ENCODE results near the gene PLEKHS1. TPM values are rescaled to one million over a fixed set of nuclear protein-coding genes. Genes with fewer than 3 reads are reported as not detected.

Gene PLEKHS1
- polyA plus RNA-seq, 1 of the 3 experiments (the other 2 are of a cell fraction): not detected

DNA sequence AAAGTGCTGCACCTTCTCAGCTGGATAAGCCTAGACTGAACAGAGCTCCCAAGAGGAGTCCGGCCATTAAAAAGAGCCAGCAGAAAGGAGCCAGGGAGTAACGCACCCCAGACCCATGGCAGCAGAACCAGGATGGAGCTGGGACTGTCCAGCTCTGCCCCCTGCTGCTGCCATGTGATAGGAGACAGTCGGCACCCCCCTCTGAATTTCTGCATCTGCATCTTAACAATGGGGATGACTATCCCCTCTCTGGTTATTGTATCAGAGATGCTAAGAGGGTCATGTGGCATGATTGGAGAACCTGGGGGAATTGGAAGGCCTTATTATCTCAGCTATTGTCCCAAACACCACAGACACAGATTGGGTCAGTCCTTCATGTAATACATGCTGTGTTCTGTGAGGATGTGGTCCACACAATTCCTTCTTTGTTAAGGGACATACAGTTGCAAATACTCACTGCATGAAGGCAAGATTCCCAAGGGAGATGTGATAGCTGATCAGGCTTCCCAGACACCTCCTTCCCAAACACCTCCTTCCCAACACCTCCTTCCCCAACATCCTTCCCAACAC is 29.3 kb downstream of the PLEKHS1 start:
- H3K79me2 ChIP-seq (ENCODE audit: insufficient read depth): no peaks in the 10 kb centered on the region
- no peaks in the 10 kb centered on the region for H3K4me1 ChIP-seq (ENCODE audit: control insufficient read depth in 1 of 2, insufficient read depth in 2 of 2, low read depth in 1 of 2, low read length in 1 of 2)
- no peak overlapping the region for H3K9ac ChIP-seq
- no peak overlapping the region for H3K27ac ChIP-seq (ENCODE audit: low read depth in 2 of 2, low read length in 1 of 2)
- no peak overlapping the region for H2AFZ ChIP-seq (ENCODE audit: low read depth)
- H3K27me3 ChIP-seq (ENCODE audit: insufficient read depth): no peaks in the 10 kb centered on the region
- H3K36me3 ChIP-seq (replicated peaks in 1 of 2; ENCODE audit: control insufficient read depth in 1 of 2, insufficient read depth in 2 of 2, low read length in 1 of 2): no peaks in the 10 kb centered on the region
- DNase-seq: peak; percentile 32
- TF ChIP-seq EP300 (IDR thresholded peaks at IDR 0.05; ENCODE audit: borderline replicate concordance in 1 of 2, low read depth in 1 of 2, low read length in 1 of 2) (no peak), RAD21 (IDR thresholded peaks at IDR 0.05; ENCODE audit: low read length) (peak; percentile 14; the same call in 1 of the 2 replicates), SMC3 (IDR thresholded peaks at IDR 0.05; ENCODE audit: low read depth, low read length) (peak; percentile 19; the same call in 1 of the 2 replicates)
- TF ChIP-seq, protein P1, sequence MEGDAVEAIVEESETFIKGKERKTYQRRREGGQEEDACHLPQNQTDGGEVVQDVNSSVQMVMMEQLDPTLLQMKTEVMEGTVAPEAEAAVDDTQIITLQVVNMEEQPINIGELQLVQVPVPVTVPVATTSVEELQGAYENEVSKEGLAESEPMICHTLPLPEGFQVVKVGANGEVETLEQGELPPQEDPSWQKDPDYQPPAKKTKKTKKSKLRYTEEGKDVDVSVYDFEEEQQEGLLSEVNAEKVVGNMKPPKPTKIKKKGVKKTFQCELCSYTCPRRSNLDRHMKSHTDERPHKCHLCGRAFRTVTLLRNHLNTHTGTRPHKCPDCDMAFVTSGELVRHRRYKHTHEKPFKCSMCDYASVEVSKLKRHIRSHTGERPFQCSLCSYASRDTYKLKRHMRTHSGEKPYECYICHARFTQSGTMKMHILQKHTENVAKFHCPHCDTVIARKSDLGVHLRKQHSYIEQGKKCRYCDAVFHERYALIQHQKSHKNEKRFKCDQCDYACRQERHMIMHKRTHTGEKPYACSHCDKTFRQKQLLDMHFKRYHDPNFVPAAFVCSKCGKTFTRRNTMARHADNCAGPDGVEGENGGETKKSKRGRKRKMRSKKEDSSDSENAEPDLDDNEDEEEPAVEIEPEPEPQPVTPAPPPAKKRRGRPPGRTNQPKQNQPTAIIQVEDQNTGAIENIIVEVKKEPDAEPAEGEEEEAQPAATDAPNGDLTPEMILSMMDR (IDR thresholded peaks at IDR 0.05): peak; percentile 26
- POLR2A ChIA-PET: no interaction called here
- no peak overlapping the region for H3K4me2 ChIP-seq
- no peaks in the 10 kb centered on the region for H3F3A ChIP-seq (replicated peaks; ENCODE audit: insufficient read depth)
- H4K20me1 ChIP-seq (ENCODE audit: insufficient read depth): no peaks in the 10 kb centered on the region
- CTCF ChIA-PET: interaction anchor here (0.5 to 1.4 kb wide), 2 partner anchors 20 to 301 kb away, joined by 3 to 4 read pairs; no protein-coding TSS in a partner anchor
- no peaks in the 10 kb centered on the region for H3K9me2 ChIP-seq
- no peak overlapping the region for H3K4me3 ChIP-seq (ENCODE audit: low read depth in 2 of 2, low read length in 1 of 2)
- no peaks in the 10 kb centered on the region for H3K9me3 ChIP-seq
- 55% methylated on average over 2 of the region's 3 CpGs for WGBS (ENCODE audit: low lambda C conversion rate)

DNA sequence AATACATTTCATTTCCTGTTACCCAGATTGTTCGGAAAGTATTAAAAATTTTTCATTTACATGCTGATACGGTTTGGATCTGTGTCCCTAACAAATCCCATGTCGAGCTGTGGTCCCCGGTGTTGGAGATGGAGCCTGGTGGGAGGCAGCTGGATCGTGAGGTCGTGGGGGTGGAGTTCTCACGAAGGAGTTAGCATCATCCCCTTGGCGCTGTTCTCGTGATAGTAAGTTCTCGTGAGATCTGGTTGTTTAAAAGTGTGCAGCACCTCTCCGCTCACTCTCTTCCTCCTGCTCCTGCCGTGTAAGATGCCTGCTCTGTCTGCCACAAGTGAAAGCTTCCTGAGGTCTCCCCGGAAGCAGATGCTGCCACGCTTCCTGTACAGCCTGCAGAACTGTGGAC is 30.9 kb downstream of the PLEKHS1 start:
- TF ChIP-seq GATA2 (CRISPR knock-in tag; IDR thresholded peaks at IDR 0.05) (no peak), FOSL2 (IDR thresholded peaks at IDR 0.05; ENCODE audit: borderline replicate concordance, low read depth) (no peak), MEF2A (IDR thresholded peaks at IDR 0.05; ENCODE audit: borderline replicate concordance, low read depth) (no peak), TEAD4 (IDR thresholded peaks at IDR 0.05; ENCODE audit: borderline replicate concordance, insufficient read depth) (no peak), ELF1 (IDR thresholded peaks at IDR 0.05) (no peak), NFIC (IDR thresholded peaks at IDR 0.05; ENCODE audit: borderline replicate concordance) (no peak), SIN3A (IDR thresholded peaks at IDR 0.05; ENCODE audit: borderline replicate concordance, low read depth, low read length) (no peak), RCOR1 (IDR thresholded peaks at IDR 0.05; ENCODE audit: low read length) (no peak), MXI1 (IDR thresholded peaks at IDR 0.05; ENCODE audit: low read depth, low read length) (no peak), CHD2 (IDR thresholded peaks at IDR 0.05; ENCODE audit: low read length, partially characterized antibody) (no peak), FOXM1 (IDR thresholded peaks at IDR 0.05; ENCODE audit: low read depth) (no peak), YY1 (IDR thresholded peaks at IDR 0.05; ENCODE audit: low read depth) (no peak), RXRA (IDR thresholded peaks at IDR 0.05; ENCODE audit: borderline replicate concordance, low read depth) (no peak), NRF1 (IDR thresholded peaks at IDR 0.05; ENCODE audit: low read depth, low read length) (no peak)
- TF ChIP-seq, protein P2, sequence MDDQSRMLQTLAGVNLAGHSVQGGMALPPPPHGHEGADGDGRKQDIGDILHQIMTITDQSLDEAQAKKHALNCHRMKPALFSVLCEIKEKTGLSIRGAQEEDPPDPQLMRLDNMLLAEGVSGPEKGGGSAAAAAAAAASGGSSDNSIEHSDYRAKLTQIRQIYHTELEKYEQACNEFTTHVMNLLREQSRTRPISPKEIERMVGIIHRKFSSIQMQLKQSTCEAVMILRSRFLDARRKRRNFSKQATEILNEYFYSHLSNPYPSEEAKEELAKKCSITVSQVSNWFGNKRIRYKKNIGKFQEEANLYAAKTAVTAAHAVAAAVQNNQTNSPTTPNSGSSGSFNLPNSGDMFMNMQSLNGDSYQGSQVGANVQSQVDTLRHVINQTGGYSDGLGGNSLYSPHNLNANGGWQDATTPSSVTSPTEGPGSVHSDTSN (IDR thresholded peaks at IDR 0.05): no peak
- TF ChIP-seq, protein P3, sequence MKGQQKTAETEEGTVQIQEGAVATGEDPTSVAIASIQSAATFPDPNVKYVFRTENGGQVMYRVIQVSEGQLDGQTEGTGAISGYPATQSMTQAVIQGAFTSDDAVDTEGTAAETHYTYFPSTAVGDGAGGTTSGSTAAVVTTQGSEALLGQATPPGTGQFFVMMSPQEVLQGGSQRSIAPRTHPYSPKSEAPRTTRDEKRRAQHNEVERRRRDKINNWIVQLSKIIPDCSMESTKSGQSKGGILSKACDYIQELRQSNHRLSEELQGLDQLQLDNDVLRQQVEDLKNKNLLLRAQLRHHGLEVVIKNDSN (IDR thresholded peaks at IDR 0.05; ENCODE audit: borderline replicate concordance, low read depth): no peak
- TF ChIP-seq, protein P4, sequence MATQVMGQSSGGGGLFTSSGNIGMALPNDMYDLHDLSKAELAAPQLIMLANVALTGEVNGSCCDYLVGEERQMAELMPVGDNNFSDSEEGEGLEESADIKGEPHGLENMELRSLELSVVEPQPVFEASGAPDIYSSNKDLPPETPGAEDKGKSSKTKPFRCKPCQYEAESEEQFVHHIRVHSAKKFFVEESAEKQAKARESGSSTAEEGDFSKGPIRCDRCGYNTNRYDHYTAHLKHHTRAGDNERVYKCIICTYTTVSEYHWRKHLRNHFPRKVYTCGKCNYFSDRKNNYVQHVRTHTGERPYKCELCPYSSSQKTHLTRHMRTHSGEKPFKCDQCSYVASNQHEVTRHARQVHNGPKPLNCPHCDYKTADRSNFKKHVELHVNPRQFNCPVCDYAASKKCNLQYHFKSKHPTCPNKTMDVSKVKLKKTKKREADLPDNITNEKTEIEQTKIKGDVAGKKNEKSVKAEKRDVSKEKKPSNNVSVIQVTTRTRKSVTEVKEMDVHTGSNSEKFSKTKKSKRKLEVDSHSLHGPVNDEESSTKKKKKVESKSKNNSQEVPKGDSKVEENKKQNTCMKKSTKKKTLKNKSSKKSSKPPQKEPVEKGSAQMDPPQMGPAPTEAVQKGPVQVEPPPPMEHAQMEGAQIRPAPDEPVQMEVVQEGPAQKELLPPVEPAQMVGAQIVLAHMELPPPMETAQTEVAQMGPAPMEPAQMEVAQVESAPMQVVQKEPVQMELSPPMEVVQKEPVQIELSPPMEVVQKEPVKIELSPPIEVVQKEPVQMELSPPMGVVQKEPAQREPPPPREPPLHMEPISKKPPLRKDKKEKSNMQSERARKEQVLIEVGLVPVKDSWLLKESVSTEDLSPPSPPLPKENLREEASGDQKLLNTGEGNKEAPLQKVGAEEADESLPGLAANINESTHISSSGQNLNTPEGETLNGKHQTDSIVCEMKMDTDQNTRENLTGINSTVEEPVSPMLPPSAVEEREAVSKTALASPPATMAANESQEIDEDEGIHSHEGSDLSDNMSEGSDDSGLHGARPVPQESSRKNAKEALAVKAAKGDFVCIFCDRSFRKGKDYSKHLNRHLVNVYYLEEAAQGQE (IDR thresholded peaks at IDR 0.05; ENCODE audit: low read depth, low read length): no peak
- Histone ChIP-seq H3K9me3 (no peaks in the 10 kb centered on the region), H2AFZ (ENCODE audit: low read depth) (no peak overlapping the region), H4K20me1 (ENCODE audit: insufficient read depth) (no peaks in the 10 kb centered on the region), H3K27ac (ENCODE audit: low read depth in 2 of 2, low read length in 1 of 2) (no peak overlapping the region), H3K4me1 (ENCODE audit: control insufficient read depth in 1 of 2, insufficient read depth in 2 of 2, low read depth in 1 of 2, low read length in 1 of 2) (no peaks in the 10 kb centered on the region), H3K9me2 (no peaks in the 10 kb centered on the region), H3F3A (replicated peaks; ENCODE audit: insufficient read depth) (peaks cover 4% of the 10 kb centered on the region), H3K79me2 (ENCODE audit: insufficient read depth) (no peaks in the 10 kb centered on the region), H3K36me3 (replicated peaks in 1 of 2; ENCODE audit: control insufficient read depth in 1 of 2, insufficient read depth in 2 of 2, low read length in 1 of 2) (no peaks in the 10 kb centered on the region), H3K4me2 (no peak overlapping the region), H3K27me3 (ENCODE audit: insufficient read depth) (no peaks in the 10 kb centered on the region), H3K9ac (no peak overlapping the region), H3K4me3 (ENCODE audit: low read depth in 2 of 2, low read length in 1 of 2) (no peak overlapping the region)
- WGBS (ENCODE audit: low lambda C conversion rate): 59% methylated on average over 14 of the region's 14 CpGs
- DNase-seq: no peak
- ChIA-PET CTCF (interaction anchor here (0.6 kb wide), 1 partner anchor 319 kb away, joined by 3 read pairs; no protein-coding TSS in a partner anchor), POLR2A (no interaction called here)

All from SK-N-SH (cell line).